Smooth muscle cell (in vitro differentiated cells): Measurements from ENCODE around the gene TCP11. TPM values are rescaled to one million over a fixed set of nuclear protein-coding genes. Genes with fewer than 3 reads are reported as not detected.

Source experiments
- DNase-seq: peaks from one replicate; lab custom pipeline; 2025; ENCODE audit not compliant: unreplicated experiment; lab: John Stamatoyannopoulos, UW
- H2AFZ ChIP-seq: fragments of 200-600 bp; sonication (generic); 2 replicates; pipeline ENCODE4 v1.6.0; 2016; ENCODE audit warnings: antibody characterized with exemption, low read depth, mild to moderate bottlenecking
- H3F3A ChIP-seq: fragments of 200-600 bp; sonication (generic); 2 replicates; pipeline ENCODE4 v1.6.0; 2017; ENCODE audit warnings: antibody characterized with exemption, low read depth
- H3K27ac ChIP-seq: fragments of 200-600 bp; sonication (generic); 2 replicates; pipeline ENCODE4 v1.5.1; 2016; ENCODE audit warnings: low read depth, mild to moderate bottlenecking
- H3K27me3 ChIP-seq: fragments of 200-600 bp; sonication (generic); 2 replicates; pipeline ENCODE4 v1.6.1; 2016; ENCODE audit warnings: low read depth, mild to moderate bottlenecking
- H3K36me3 ChIP-seq: fragments of 200-600 bp; sonication (generic); 2 replicates; pipeline ENCODE4 v1.5.1; 2016; ENCODE audit warnings: low read depth
- H3K4me1 ChIP-seq: fragments of 200-600 bp; sonication (generic); 2 replicates; pipeline ENCODE4 v1.5.1; 2016; ENCODE audit warnings: low read depth
- H3K4me2 ChIP-seq: fragments of 200-600 bp; sonication (generic); 2 replicates; pipeline ENCODE4 v1.6.0; 2016; ENCODE audit warnings: mild to moderate bottlenecking
- H3K4me3 ChIP-seq: fragments of 200-600 bp; sonication (generic); 2 replicates; pipeline ENCODE4 v1.5.1; 2016; ENCODE audit warnings: mild to moderate bottlenecking
- H3K79me2 ChIP-seq: fragments of 200-600 bp; sonication (generic); 2 replicates; pipeline ENCODE4 v1.6.0; 2016; ENCODE audit warnings: low read depth, mild to moderate bottlenecking
- H3K9ac ChIP-seq: fragments of 200-600 bp; sonication (generic); 2 replicates; pipeline ENCODE4 v1.6.0; 2016; ENCODE audit warnings: low read depth
- H3K9me3 ChIP-seq: fragments of 200-600 bp; sonication (generic); replicated peaks from 2 replicates; pipeline ENCODE4 v1.5.1; 2016; ENCODE audit warnings: low read depth
- H4K20me1 ChIP-seq: fragments of 200-600 bp; sonication (generic); 2 replicates; pipeline ENCODE4 v1.6.0; 2016; ENCODE audit warnings: low read depth
- WGBS: methylation state at CpG from one replicate; pipeline ENCODE4 v1.1.7; 2016; ENCODE audit warnings: low lambda C conversion rate; 5-methylcytosine and 5-hydroxymethylcytosine counted together
- polyA plus RNA-seq: library from polyadenylated mRNA; unstranded; fragments of >200 nt; fragmentation: Nextera tagmentation; extraction: Ambion mirVana; gene quantifications from 2 replicates; pipeline ENCODE4 v1.2.1, GENCODE V29; 2016
- total RNA-seq: library from RNA; depleted of rRNA; stranded (reverse); fragments of >200 nt; gene quantifications from 2 replicates; pipeline ENCODE4 v1.2.3, GENCODE V29; 2014
- TF ChIP-seq, protein P1 (sequence below): fragments of 200-600 bp; sonication (generic); IDR thresholded peaks from 2 replicates; pipeline ENCODE4 v1.5.1; 2017; ENCODE audit warnings: borderline replicate concordance, mild to moderate bottlenecking, antibody characterized with exemption; ENCODE audit not compliant: insufficient read depth, poor library complexity, severe bottlenecking

The TCP11 gene
- total and polyA plus RNA-seq, 2 experiments from 2014 or later: 0.64 TPM; not detected in 1

DNA sequence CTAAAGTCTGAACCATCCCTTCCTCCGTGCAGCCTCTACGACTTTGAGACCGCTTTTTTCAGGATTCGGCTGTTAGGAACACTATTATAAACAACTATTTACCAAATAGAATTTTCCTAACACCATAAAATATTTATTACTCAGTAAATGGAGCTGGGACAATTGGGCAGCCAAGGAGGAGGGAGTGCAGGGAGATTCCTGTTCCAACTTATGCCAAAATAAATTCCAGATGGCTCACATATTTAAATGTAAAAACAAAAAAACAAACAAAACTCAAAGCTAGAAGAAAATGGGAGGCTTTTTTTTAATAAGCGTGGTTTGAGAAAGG, 48.1 kb downstream of the TCP11 start:
- H3K4me3 ChIP-seq: no peak overlapping the region
- no peaks in the 10 kb centered on the region for H3K79me2 ChIP-seq
- H3K36me3 ChIP-seq: no peaks in the 10 kb centered on the region
- H3F3A ChIP-seq: peaks cover 37% of the 10 kb centered on the region
- DNase-seq: no peak
- no peak overlapping the region for H2AFZ ChIP-seq
- 69% methylated on average over 5 of the region's 5 CpGs for WGBS
- TF ChIP-seq, protein P1, sequence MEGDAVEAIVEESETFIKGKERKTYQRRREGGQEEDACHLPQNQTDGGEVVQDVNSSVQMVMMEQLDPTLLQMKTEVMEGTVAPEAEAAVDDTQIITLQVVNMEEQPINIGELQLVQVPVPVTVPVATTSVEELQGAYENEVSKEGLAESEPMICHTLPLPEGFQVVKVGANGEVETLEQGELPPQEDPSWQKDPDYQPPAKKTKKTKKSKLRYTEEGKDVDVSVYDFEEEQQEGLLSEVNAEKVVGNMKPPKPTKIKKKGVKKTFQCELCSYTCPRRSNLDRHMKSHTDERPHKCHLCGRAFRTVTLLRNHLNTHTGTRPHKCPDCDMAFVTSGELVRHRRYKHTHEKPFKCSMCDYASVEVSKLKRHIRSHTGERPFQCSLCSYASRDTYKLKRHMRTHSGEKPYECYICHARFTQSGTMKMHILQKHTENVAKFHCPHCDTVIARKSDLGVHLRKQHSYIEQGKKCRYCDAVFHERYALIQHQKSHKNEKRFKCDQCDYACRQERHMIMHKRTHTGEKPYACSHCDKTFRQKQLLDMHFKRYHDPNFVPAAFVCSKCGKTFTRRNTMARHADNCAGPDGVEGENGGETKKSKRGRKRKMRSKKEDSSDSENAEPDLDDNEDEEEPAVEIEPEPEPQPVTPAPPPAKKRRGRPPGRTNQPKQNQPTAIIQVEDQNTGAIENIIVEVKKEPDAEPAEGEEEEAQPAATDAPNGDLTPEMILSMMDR: no peak
- no peaks in the 10 kb centered on the region for H3K9me3 ChIP-seq
- H3K4me2 ChIP-seq: peak overlapping the region; percentile 52
- H3K27ac ChIP-seq: peak overlapping the region; percentile 95
- peak overlapping the region; percentile 64 for H3K9ac ChIP-seq
- H3K4me1 ChIP-seq: peaks cover 37% of the 10 kb centered on the region
- no peaks in the 10 kb centered on the region for H4K20me1 ChIP-seq
- H3K27me3 ChIP-seq: no peaks in the 10 kb centered on the region

DNA sequence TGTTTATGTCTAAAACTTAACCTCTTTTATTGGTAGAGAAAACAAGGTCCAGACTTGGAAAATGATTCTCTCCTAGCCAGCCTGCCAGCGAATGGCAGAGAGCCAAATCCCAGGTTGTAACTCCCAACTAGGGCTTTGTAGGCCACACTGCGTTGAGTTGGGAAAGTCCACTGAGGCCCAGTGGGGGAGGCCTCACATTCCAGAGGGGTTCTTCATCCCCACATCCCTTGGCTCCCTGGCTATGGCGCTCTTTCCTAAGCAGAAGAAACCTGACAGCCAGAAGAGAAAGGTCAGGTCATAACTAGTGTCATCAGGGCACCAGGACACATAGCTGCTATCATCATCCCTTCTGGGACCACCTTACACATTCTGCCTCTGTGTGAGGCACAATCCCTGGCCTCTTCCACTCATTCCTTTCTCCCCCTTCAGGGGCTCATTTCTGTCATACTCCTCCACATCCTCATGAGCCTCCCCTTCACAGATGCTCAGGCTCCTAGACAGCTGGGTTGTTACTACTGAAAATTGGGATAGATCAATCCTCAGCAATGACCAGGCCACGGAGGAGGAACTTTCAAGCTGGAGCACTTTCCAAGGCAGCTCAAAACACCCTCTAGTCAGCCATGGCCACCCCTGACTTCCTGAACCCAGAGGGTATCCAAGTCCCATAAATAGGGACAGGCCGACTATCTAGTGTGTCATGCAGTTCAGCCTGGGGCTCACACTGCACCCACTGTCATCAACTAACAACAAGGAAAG, 48.6 kb downstream of the TCP11 start:
- no peak overlapping the region for H2AFZ ChIP-seq

DNA sequence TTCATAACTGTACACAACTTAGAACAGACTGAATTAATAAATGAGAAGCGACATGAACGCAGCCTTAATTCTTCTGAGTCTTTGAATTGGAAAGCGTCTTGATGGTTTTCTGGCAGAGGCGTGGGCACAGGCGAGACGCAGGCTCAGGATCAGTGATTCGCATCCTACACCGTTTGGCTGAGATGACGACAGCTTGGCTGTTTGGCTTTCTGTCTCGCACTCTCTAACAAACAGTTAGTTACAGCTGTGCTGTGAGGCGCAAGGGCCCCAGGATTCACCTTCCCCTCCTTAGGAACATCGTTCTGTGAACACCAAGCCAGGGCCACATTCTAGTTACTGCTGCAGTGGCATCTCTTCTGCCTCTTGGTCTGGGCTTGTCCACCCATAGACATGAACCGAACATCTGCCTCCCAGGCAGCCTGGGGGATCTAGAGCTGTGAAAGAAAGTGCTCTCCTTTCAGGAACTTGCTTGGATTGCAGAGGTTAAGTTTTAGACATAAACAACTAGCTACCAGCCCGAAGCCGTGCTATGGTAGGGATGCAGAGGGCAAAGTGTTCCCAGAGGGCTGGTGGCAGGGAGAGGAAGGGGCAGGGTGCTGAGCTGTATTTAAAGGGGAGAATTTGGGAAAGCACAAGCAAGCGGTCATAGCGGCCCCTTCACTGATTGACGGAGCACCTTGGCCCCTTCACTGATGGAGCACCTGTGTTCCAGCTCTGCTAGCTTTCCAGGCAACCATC, 49.6 kb downstream of the TCP11 start:
- 67% methylated on average over 18 of the region's 18 CpGs for WGBS

More for the DNA sequence above, 48.6 kb downstream of the TCP11 start:
- Histone ChIP-seq H3K27ac (peak overlapping the region; percentile 95), H3K36me3 (no peaks in the 10 kb centered on the region), H3K9ac (peak overlapping the region; percentile 64), H3K4me1 (peaks cover 37% of the 10 kb centered on the region), H3K9me3 (no peaks in the 10 kb centered on the region), H3K4me3 (no peak overlapping the region), H3K4me2 (peak overlapping the region; percentile 52), H3K27me3 (no peaks in the 10 kb centered on the region), H3F3A (peaks cover 32% of the 10 kb centered on the region), H4K20me1 (no peaks in the 10 kb centered on the region), H3K79me2 (no peaks in the 10 kb centered on the region)
- 37% methylated on average over 5 of the region's 5 CpGs for WGBS
- peak; percentile 16 for DNase-seq
- TF ChIP-seq, protein P1: no peak

More for the DNA sequence above, 49.6 kb downstream of the TCP11 start:
- H3F3A ChIP-seq: peaks cover 31% of the 10 kb centered on the region
- no peaks in the 10 kb centered on the region for H3K36me3 ChIP-seq
- peaks cover 33% of the 10 kb centered on the region for H3K4me1 ChIP-seq
- H3K4me2 ChIP-seq: peak overlapping the region; percentile 52
- DNase-seq: no peak
- no peak overlapping the region for H2AFZ ChIP-seq
- no peak overlapping the region for H3K4me3 ChIP-seq
- H3K27me3 ChIP-seq: no peaks in the 10 kb centered on the region
- H3K9ac ChIP-seq: peak overlapping the region; percentile 51
- H4K20me1 ChIP-seq: no peaks in the 10 kb centered on the region
- H3K79me2 ChIP-seq: no peaks in the 10 kb centered on the region
- H3K27ac ChIP-seq: peak overlapping the region; percentile 95
- TF ChIP-seq, protein P1: no peak
- no peaks in the 10 kb centered on the region for H3K9me3 ChIP-seq
